OCI-LY3 (cell line): ENCODE results near the gene PIP5K1C.

ENCODE experiments used
- EZH2phosphoT487 ChIP-seq: fragments of 200-600 bp; shearing (Covaris generic); IDR thresholded peaks from 2 replicates; pipeline ENCODE4 v1.6.1; 2018; ENCODE audit warnings: antibody characterized with exemption, mixed run types, low read depth
- TF ChIP-seq, protein P1 (sequence below): fragments of 200-600, 300-600 bp; sonication (generic); IDR thresholded peaks from 2 replicates; pipeline ENCODE4 v1.5.1; 2014; ENCODE audit warnings: antibody characterized with exemption, low read length, low read depth

DNA sequence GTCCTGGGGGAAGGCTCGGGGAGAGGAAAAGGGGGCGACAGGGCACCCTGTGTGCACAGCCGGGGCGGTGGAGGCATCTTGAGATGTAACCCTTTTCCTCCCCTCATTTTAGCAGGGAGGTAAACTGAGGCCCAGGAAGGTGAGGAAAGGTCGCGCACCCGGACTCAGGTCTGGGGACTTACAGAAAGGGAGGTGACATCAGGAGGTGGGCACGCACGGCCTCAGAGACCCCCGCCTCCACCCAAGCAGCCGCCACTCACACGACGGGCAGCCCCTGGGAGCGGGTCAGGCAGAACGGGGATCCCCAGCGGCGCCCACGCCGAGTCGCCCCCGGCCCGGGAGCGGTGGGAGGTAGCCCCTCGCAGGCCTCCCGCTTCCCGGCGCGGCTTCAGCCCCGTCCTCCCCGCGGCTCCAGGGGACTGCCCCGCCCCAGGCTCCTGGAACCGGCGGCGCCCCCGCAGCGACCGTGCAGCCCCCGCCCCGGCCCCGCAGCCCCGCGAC is 477 bp downstream of the PIP5K1C start:
- TF ChIP-seq, protein P1, sequence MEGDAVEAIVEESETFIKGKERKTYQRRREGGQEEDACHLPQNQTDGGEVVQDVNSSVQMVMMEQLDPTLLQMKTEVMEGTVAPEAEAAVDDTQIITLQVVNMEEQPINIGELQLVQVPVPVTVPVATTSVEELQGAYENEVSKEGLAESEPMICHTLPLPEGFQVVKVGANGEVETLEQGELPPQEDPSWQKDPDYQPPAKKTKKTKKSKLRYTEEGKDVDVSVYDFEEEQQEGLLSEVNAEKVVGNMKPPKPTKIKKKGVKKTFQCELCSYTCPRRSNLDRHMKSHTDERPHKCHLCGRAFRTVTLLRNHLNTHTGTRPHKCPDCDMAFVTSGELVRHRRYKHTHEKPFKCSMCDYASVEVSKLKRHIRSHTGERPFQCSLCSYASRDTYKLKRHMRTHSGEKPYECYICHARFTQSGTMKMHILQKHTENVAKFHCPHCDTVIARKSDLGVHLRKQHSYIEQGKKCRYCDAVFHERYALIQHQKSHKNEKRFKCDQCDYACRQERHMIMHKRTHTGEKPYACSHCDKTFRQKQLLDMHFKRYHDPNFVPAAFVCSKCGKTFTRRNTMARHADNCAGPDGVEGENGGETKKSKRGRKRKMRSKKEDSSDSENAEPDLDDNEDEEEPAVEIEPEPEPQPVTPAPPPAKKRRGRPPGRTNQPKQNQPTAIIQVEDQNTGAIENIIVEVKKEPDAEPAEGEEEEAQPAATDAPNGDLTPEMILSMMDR = peak; percentile 10; the same call in 1 of the 2 replicates
- TF ChIP-seq EZH2phosphoT487 = no peak
